Neural crest cell (in vitro differentiated cells): ENCODE data around the gene ERBB2. TPM values are rescaled to one million over a fixed set of nuclear protein-coding genes. Genes with fewer than 3 reads are reported as not detected.

Source experiments
- DNase-seq: peaks from one replicate; pipeline ENCODE4 v3.0.0; 2021; ENCODE audit warnings: low read depth, mixed read lengths, low spot score
- H3K27ac Mint-ChIP-seq: one replicate; pipeline ENCODE4 v1.8.0; 2021; ENCODE audit warnings: mild to moderate bottlenecking, mixed read lengths; ENCODE audit not compliant: unreplicated experiment
- H3K27me3 Mint-ChIP-seq: 2 replicates; pipeline ENCODE4 v1.8.0; 2021; ENCODE audit warnings: low read depth, mild to moderate bottlenecking, mixed read lengths
- H3K36me3 Mint-ChIP-seq: 2 replicates; pipeline ENCODE4 v1.8.0; 2021; ENCODE audit warnings: low read depth, mild to moderate bottlenecking, mixed read lengths
- H3K4me1 Mint-ChIP-seq: 2 replicates; pipeline ENCODE4 v1.8.0; 2021; ENCODE audit warnings: mixed read lengths
- H3K4me3 Mint-ChIP-seq: one replicate; pipeline ENCODE4 v1.8.0; 2021; ENCODE audit warnings: mild to moderate bottlenecking, mixed read lengths
- H3K9me3 Mint-ChIP-seq: 2 replicates; pipeline ENCODE4 v1.8.0; 2021; ENCODE audit warnings: mixed read lengths
- CTCF ChIP-seq: fragments of 200-600 bp; sonication (generic); conservative IDR thresholded peaks from 2 replicates; pipeline ENCODE4 v1.5.0; 2021; ENCODE audit warnings: antibody characterized with exemption, mild to moderate bottlenecking
- total RNA-seq: library from RNA; stranded (reverse); gene quantifications from 2 replicates; pipeline ENCODE4 v1.2.1, GENCODE V29; 2021

Gene ERBB2
- total RNA-seq, 1 donor from 2014 or later, result 78.4 TPM

- Mint-ChIP-seq H3K27ac (no peak overlapping the region), H3K4me1 (peaks cover 14% of the 10 kb centered on the region), H3K27me3 (peaks cover 67% of the 10 kb centered on the region), H3K4me3 (peak overlapping the region; percentile 41), H3K9me3 (no peaks in the 10 kb centered on the region), H3K36me3 (no peaks in the 10 kb centered on the region)
- no peak for DNase-seq
- TF ChIP-seq CTCF, result no peak
Measured at GRCh38 chr17:39667262-39667944, 32.5 kb upstream of the ERBB2 start.

- H3K4me3 Mint-ChIP-seq, result peak within 1 kb of the TSS; percentile 52
- no peaks in the 10 kb centered on the region for H3K36me3 Mint-ChIP-seq
- H3K9me3 Mint-ChIP-seq, result no peaks in the 10 kb centered on the region
- peak; percentile 78 for DNase-seq
- H3K27ac Mint-ChIP-seq, result peak within 1 kb of the TSS; percentile 35
- H3K4me1 Mint-ChIP-seq, result peaks cover 14% of the 10 kb centered on the region
- peak; percentile 76 for TF ChIP-seq CTCF
- H3K27me3 Mint-ChIP-seq, result peaks cover 67% of the 10 kb centered on the region
Measured at GRCh38 chr17:39667945-39668924, 31.6 kb upstream of the ERBB2 start, which contains the start of gene PNMT. TSS of gene PNMT (plus strand) at chr17:39668453. CDS start at chr17:39668476, 23 bp downstream.

- peaks cover 60% of the 10 kb centered on the region for H3K27me3 Mint-ChIP-seq
- H3K9me3 Mint-ChIP-seq, result no peaks in the 10 kb centered on the region
- no peak overlapping the region for H3K4me3 Mint-ChIP-seq
- TF ChIP-seq CTCF, result no peak
- no peak for DNase-seq
- H3K36me3 Mint-ChIP-seq, result no peaks in the 10 kb centered on the region
- H3K27ac Mint-ChIP-seq, result no peak overlapping the region
- H3K4me1 Mint-ChIP-seq, result peaks cover 10% of the 10 kb centered on the region
Measured at GRCh38 chr17:39669897-39670735, 29.7 kb upstream of the ERBB2 start.

GRCh38 chr17:39670746-39671145 is 29.1 kb upstream of the ERBB2 start:
- no peak overlapping the region for H3K4me3 Mint-ChIP-seq
- H3K4me1 Mint-ChIP-seq, result peaks cover 10% of the 10 kb centered on the region
- H3K27me3 Mint-ChIP-seq, result peaks cover 54% of the 10 kb centered on the region
- no peaks in the 10 kb centered on the region for H3K9me3 Mint-ChIP-seq
- no peak for DNase-seq
- H3K27ac Mint-ChIP-seq, result no peak overlapping the region
- no peak for TF ChIP-seq CTCF
- no peaks in the 10 kb centered on the region for H3K36me3 Mint-ChIP-seq
